Measurements from ENCODE around the gene C19orf25. TPM values are rescaled to one million over a fixed set of nuclear protein-coding genes. Genes with fewer than 3 reads are reported as not detected.

The C19orf25 gene
- total RNA-seq, 1 donor, result 30.0 TPM

GRCh38 chr19:1486720-1487575, 7.9 kb upstream of the C19orf25 start:
- TF ChIP-seq CTCF (IDR thresholded peaks at IDR 0.05; ENCODE audit: extremely low read depth, low read depth, low read length), result no peak
- no peak overlapping the region for H3K27ac ChIP-seq (ENCODE audit: low read depth, low read length)
- peaks cover 8% of the 10 kb centered on the region for H3K27me3 ChIP-seq (ENCODE audit: insufficient read depth, low read length)
- no peaks in the 10 kb centered on the region for H3K4me1 ChIP-seq (ENCODE audit: insufficient read depth, low read length)
- no peaks in the 10 kb centered on the region for H4K20me1 ChIP-seq (ENCODE audit: insufficient read depth, low read length)
- peak; percentile 76 for DNase-seq (ENCODE audit: insufficient read length, low spot score, missing footprints)
- no peaks in the 10 kb centered on the region for H3K9me3 ChIP-seq (ENCODE audit: low read depth, low read length)
- no peak overlapping the region for H3K4me3 ChIP-seq (ENCODE audit: insufficient read depth, low read length)
- H3K79me2 ChIP-seq (ENCODE audit: insufficient read depth, low read length), result no peaks in the 10 kb centered on the region
- no peaks in the 10 kb centered on the region for H3K36me3 ChIP-seq (ENCODE audit: insufficient read depth, low read length)
- H3K4me2 ChIP-seq (ENCODE audit: insufficient read depth, low read length), result no peak overlapping the region
- no peak overlapping the region for H2AFZ ChIP-seq (ENCODE audit: low read length)

GRCh38 chr19:1483979-1484428, 5.0 kb upstream of the C19orf25 start:
- H3K4me2 ChIP-seq (ENCODE audit: insufficient read depth, low read length), result no peak overlapping the region
- H2AFZ ChIP-seq (ENCODE audit: low read length), result no peak overlapping the region
- no peaks in the 10 kb centered on the region for H3K36me3 ChIP-seq (ENCODE audit: insufficient read depth, low read length)
- no peak for TF ChIP-seq CTCF (IDR thresholded peaks at IDR 0.05; ENCODE audit: extremely low read depth, low read depth, low read length)
- no peaks in the 10 kb centered on the region for H3K79me2 ChIP-seq (ENCODE audit: insufficient read depth, low read length)
- peaks cover 4% of the 10 kb centered on the region for H3K4me1 ChIP-seq (ENCODE audit: insufficient read depth, low read length)
- no peaks in the 10 kb centered on the region for H3K9me3 ChIP-seq (ENCODE audit: low read depth, low read length)
- no peak for DNase-seq (ENCODE audit: insufficient read length, low spot score, missing footprints)
- H3K4me3 ChIP-seq (ENCODE audit: insufficient read depth, low read length), result no peak overlapping the region
- H3K27me3 ChIP-seq (ENCODE audit: insufficient read depth, low read length), result no peaks in the 10 kb centered on the region
- no peaks in the 10 kb centered on the region for H4K20me1 ChIP-seq (ENCODE audit: insufficient read depth, low read length)
- H3K27ac ChIP-seq (ENCODE audit: low read depth, low read length), result no peak overlapping the region

GRCh38 chr19:1483131-1483978, 4.3 kb upstream of the C19orf25 start:
- H4K20me1 ChIP-seq (ENCODE audit: insufficient read depth, low read length), result no peaks in the 10 kb centered on the region
- no peak for TF ChIP-seq CTCF (IDR thresholded peaks at IDR 0.05; ENCODE audit: extremely low read depth, low read depth, low read length)
- H3K27me3 ChIP-seq (ENCODE audit: insufficient read depth, low read length), result no peaks in the 10 kb centered on the region
- no peak overlapping the region for H2AFZ ChIP-seq (ENCODE audit: low read length)
- H3K4me2 ChIP-seq (ENCODE audit: insufficient read depth, low read length), result no peak overlapping the region
- peak; percentile 73 for DNase-seq (ENCODE audit: insufficient read length, low spot score, missing footprints)
- no peak overlapping the region for H3K27ac ChIP-seq (ENCODE audit: low read depth, low read length)
- peaks cover 4% of the 10 kb centered on the region for H3K4me1 ChIP-seq (ENCODE audit: insufficient read depth, low read length)
- no peaks in the 10 kb centered on the region for H3K9me3 ChIP-seq (ENCODE audit: low read depth, low read length)
- no peak overlapping the region for H3K4me3 ChIP-seq (ENCODE audit: insufficient read depth, low read length)
- peaks cover 6% of the 10 kb centered on the region for H3K79me2 ChIP-seq (ENCODE audit: insufficient read depth, low read length)
- no peaks in the 10 kb centered on the region for H3K36me3 ChIP-seq (ENCODE audit: insufficient read depth, low read length)
